Spleen (tissue), 7 donors: Measurements from ENCODE around the gene RTL5.

Experiments
- CTCF ChIP-seq, 11 experiments: fragments of 200-600 bp in 7 of 11; fragments of 450-650 bp in 4 of 11; sonication (generic) in 4 of 11; IDR thresholded peaks in 8 of 11; conservative IDR thresholded peaks in 3 of 11; 1 replicate in 7 of 11; 2 replicates in 4 of 11; pipeline versions ENCODE4 v1.4.0 to v1.8.0; 2016 to 2021; ENCODE audit warnings: antibody characterized with exemption in 11 of 11, inconsistent platforms in 4 of 11, mild to moderate bottlenecking in 1 of 11
- POLR2A ChIP-seq, 3 donors: fragments of 450-650 bp; IDR thresholded peaks; one replicate each; pipeline ENCODE4 v1.5.1; 2017; ENCODE audit warnings: antibody characterized with exemption in 3 of 3, mild to moderate bottlenecking in 1 of 3
- POLR2AphosphoS5 ChIP-seq, 3 donors: sonication (generic); formaldehyde crosslinking; IDR thresholded peaks; one replicate each; pipeline ENCODE4 v1.5.1; 2017; ENCODE audit warnings: antibody characterized with exemption in 3 of 3
- donor health status: DM: no; HTN: no; CAD: no; lungs with moderate emphysema.
- donor health status: DM: no; HTN: no; CAD: no.
- donor health status: DM: no; HTN: no; CAD: no.

GRCh38 chrX:72142094-72142793, 10.5 kb upstream of the RTL5 start:
- TF ChIP-seq CTCF (IDR thresholded peaks at IDR 0.05 in 8 of 11, conservative IDR thresholded peaks at IDR 0.05 in 3 of 11) (no peak), POLR2A (IDR thresholded peaks at IDR 0.05) (no peak), POLR2AphosphoS5 (IDR thresholded peaks at IDR 0.05) (no peak)
